Embryonic facial prominence (tissue), 1 donor: ENCODE measurements around the gene GSS.

Source experiments
- DNase-seq: peaks from one replicate; pipeline ENCODE4 v3.0.0-alpha.2; 2016; ENCODE audit errors: extremely low spot score

The GSS gene

GRCh38 chr20:34955231-34956040, at the start of gene GSS, which contains the start of gene MYH7B:
TSS of gene GSS (minus strand) at chr20:34955806. CDS start at chr20:34951852, 3,954 bp downstream.
TSS of gene MYH7B (plus strand) at chr20:34955868. CDS start at chr20:34978006, 22,138 bp downstream.
- DNase-seq = peak; percentile 90

GRCh38 chr20:35004749-35005462, 49.3 kb upstream of the GSS start:
- no peak for DNase-seq

- DNase-seq = no peak
Measured at GRCh38 chr20:35004051-35004725, 48.6 kb upstream of the GSS start.

- DNase-seq = no peak
Measured at GRCh38 chr20:35003211-35004031, 47.8 kb upstream of the GSS start.

GRCh38 chr20:35002426-35003210, 47.0 kb upstream of the GSS start:
- no peak for DNase-seq

- no peak for DNase-seq
Measured at GRCh38 chr20:35001596-35002362, 46.2 kb upstream of the GSS start.

- DNase-seq = no peak
Measured at GRCh38 chr20:35000922-35001595, 45.5 kb upstream of the GSS start.

- no peak for DNase-seq
Measured at GRCh38 chr20:35000311-35000921, 44.8 kb upstream of the GSS start.

GRCh38 chr20:34999782-35000181, 44.2 kb upstream of the GSS start:
- no peak for DNase-seq

GRCh38 chr20:34999021-34999451, 43.4 kb upstream of the GSS start:
- DNase-seq = no peak

GRCh38 chr20:34998331-34998950, 42.8 kb upstream of the GSS start:
- no peak for DNase-seq

- no peak for DNase-seq
Measured at GRCh38 chr20:34997774-34998173, 42.2 kb upstream of the GSS start.

- DNase-seq = no peak
Measured at GRCh38 chr20:34997131-34997561, 41.5 kb upstream of the GSS start.

- no peak for DNase-seq
Measured at GRCh38 chr20:34996243-34997028, 40.8 kb upstream of the GSS start.

- no peak for DNase-seq
Measured at GRCh38 chr20:34995696-34996095, 40.1 kb upstream of the GSS start.

- no peak for DNase-seq
Measured at GRCh38 chr20:34995192-34995591, 39.6 kb upstream of the GSS start.

GRCh38 chr20:34994509-34995131, 39.0 kb upstream of the GSS start:
- no peak for DNase-seq
